ENCODE results near the gene CLGN.

Gene CLGN

GRCh38 chr4:140343303-140343702, 84.1 kb downstream of the CLGN start:
- no peaks in the 10 kb centered on the region for H3K9me3 ChIP-seq (ENCODE audit: control extremely low read depth in 1 of 5, control insufficient read depth in 4 of 5, insufficient read depth in 2 of 5, low read depth in 1 of 5, low read length in 4 of 5)
- H3K4me1 ChIP-seq (ENCODE audit: control extremely low read depth in 1 of 4, control insufficient read depth in 4 of 4, insufficient read depth in 4 of 4, low read length in 3 of 4), result peaks cover 0 to 8% (median 4%) of the 10 kb centered on the region in 4 experiments
- no peaks in the 10 kb centered on the region for H3K36me3 ChIP-seq (ENCODE audit: control insufficient read depth in 4 of 4, insufficient read depth in 4 of 4, low read length in 3 of 4)
- peak overlapping the region in 5 of 7 experiments; percentile 26 to 69 (median 49) for H3K4me3 ChIP-seq (ENCODE audit: control insufficient read depth in 1 of 7, extremely low read depth in 1 of 7, insufficient read depth in 4 of 7, low read depth in 2 of 7, low read length in 6 of 7)
- H3K27ac ChIP-seq (ENCODE audit: insufficient read depth in 1 of 2, low read depth in 1 of 2, low read length in 2 of 2, poor library complexity in 1 of 2, severe bottlenecking in 2 of 2), result no peak overlapping the region
- DNase-seq, result peak in 2 of 3 donors; percentile 52 to 58
- ChIA-PET CTCF (interaction anchor here (0.6 to 6.4 kb wide), 5 partner anchors 13 to 485 kb away, joined by 3 to 40 read pairs (median 4); no protein-coding TSS in a partner anchor), POLR2A (no interaction called here)
- no peaks in the 10 kb centered on the region for H3K27me3 ChIP-seq (replicated peaks in 2 of 5; ENCODE audit: control insufficient read depth in 4 of 5, insufficient read depth in 5 of 5, low read length in 4 of 5)
- WGBS (ENCODE audit: insufficient coverage), result 0% methylated on average over 2 of the region's 5 CpGs

- no peaks in the 10 kb centered on the region for H3K36me3 ChIP-seq (ENCODE audit: control insufficient read depth in 4 of 4, insufficient read depth in 4 of 4, low read length in 3 of 4)
- WGBS (ENCODE audit: insufficient coverage), result no CpG with 5 or more reads among the region's 1 CpG
- peaks cover 0 to 8% (median 4%) of the 10 kb centered on the region in 4 experiments for H3K4me1 ChIP-seq (ENCODE audit: control extremely low read depth in 1 of 4, control insufficient read depth in 4 of 4, insufficient read depth in 4 of 4, low read length in 3 of 4)
- no peaks in the 10 kb centered on the region for H3K27me3 ChIP-seq (replicated peaks in 2 of 5; ENCODE audit: control insufficient read depth in 4 of 5, insufficient read depth in 5 of 5, low read length in 4 of 5)
- no peak for DNase-seq
- H3K4me3 ChIP-seq (ENCODE audit: control insufficient read depth in 1 of 7, extremely low read depth in 1 of 7, insufficient read depth in 4 of 7, low read depth in 2 of 7, low read length in 6 of 7), result no peak overlapping the region
- POLR2A ChIA-PET, result no interaction called here
- H3K27ac ChIP-seq (ENCODE audit: insufficient read depth in 1 of 2, low read depth in 1 of 2, low read length in 2 of 2, poor library complexity in 1 of 2, severe bottlenecking in 2 of 2), result no peak overlapping the region
- no peaks in the 10 kb centered on the region for H3K9me3 ChIP-seq (ENCODE audit: control extremely low read depth in 1 of 5, control insufficient read depth in 4 of 5, insufficient read depth in 2 of 5, low read depth in 1 of 5, low read length in 4 of 5)
- CTCF ChIA-PET, result interaction anchor here (0.7 to 6.4 kb wide), 6 partner anchors 12 to 266 kb away, joined by 3 to 40 read pairs (median 4); no protein-coding TSS in a partner anchor
Observed at GRCh38 chr4:140342620-140343019, 84.8 kb downstream of the CLGN start.
